DOHH2 (cell line): Measurements from ENCODE around the gene SNX17.

ENCODE experiments used
- CTCF ChIP-seq: fragments of 200-600 bp; sonication (generic); IDR thresholded peaks from one replicate; pipeline ENCODE4 v1.5.1; 2014; ENCODE audit warnings: antibody characterized with exemption, mild to moderate bottlenecking, low read depth, low read length; ENCODE audit not compliant: poor library complexity, severe bottlenecking
- EZH2phosphoT487 ChIP-seq: fragments of 200-600 bp; sonication (generic); IDR thresholded peaks from 2 replicates; pipeline ENCODE4 v1.6.1; 2017; ENCODE audit warnings: borderline replicate concordance, mild to moderate bottlenecking, antibody characterized with exemption, low read length, moderate library complexity, mixed read lengths

- no peak for TF ChIP-seq CTCF
- TF ChIP-seq EZH2phosphoT487 = no peak
Observed at GRCh38 chr2:27390822-27391679, 20.6 kb downstream of the SNX17 start.
